ENCODE results near the gene KHNYN.

DNA sequence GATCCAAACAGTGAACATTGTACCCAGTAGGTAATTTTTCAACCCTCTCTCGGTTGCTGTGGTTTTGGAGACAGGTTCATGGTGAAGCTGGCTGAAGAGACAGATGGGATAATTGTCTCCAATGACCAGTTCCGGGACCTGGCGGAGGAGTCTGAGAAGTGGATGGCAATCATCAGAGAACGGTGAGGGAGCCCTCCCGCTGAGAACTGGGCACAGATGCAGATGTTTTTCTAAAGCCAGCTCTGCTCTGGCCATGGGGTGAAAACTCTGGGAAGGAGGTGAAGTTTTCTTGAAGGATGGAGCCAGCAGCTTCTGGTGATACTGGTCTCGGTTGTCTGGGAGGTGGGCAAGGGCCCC is 6.2 kb downstream of the KHNYN start:
- TF ChIP-seq, protein P1, sequence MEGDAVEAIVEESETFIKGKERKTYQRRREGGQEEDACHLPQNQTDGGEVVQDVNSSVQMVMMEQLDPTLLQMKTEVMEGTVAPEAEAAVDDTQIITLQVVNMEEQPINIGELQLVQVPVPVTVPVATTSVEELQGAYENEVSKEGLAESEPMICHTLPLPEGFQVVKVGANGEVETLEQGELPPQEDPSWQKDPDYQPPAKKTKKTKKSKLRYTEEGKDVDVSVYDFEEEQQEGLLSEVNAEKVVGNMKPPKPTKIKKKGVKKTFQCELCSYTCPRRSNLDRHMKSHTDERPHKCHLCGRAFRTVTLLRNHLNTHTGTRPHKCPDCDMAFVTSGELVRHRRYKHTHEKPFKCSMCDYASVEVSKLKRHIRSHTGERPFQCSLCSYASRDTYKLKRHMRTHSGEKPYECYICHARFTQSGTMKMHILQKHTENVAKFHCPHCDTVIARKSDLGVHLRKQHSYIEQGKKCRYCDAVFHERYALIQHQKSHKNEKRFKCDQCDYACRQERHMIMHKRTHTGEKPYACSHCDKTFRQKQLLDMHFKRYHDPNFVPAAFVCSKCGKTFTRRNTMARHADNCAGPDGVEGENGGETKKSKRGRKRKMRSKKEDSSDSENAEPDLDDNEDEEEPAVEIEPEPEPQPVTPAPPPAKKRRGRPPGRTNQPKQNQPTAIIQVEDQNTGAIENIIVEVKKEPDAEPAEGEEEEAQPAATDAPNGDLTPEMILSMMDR (conservative IDR thresholded peaks at IDR 0.05), result no peak
- no peak for TF ChIP-seq EZH2 (IDR thresholded peaks at IDR 0.05; ENCODE audit: low read depth)
